ENCODE measurements around the gene CYBC1. TPM values are rescaled to one million over a fixed set of nuclear protein-coding genes. Genes with fewer than 3 reads are reported as not detected.

The CYBC1 gene
- total RNA-seq, 1 experiment from 2014 or later, result 69.7 TPM

- Histone ChIP-seq H3K36me3 (0 out of 2 replicates have a peak, but pooled peaks cover 3% of the 10 kb centered on the region), H3K27me3 (no peaks in the 10 kb centered on the region), H3K4me3 (no peak overlapping the region), H3K27ac (no peak overlapping the region), H3K4me1 (peaks cover 2% of the 10 kb centered on the region), H3K9me3 (replicated peaks) (no peaks in the 10 kb centered on the region)
- DNase-seq, result no peak
Observed at GRCh38 chr17:82445542-82445941, 5.0 kb downstream of the CYBC1 start.

GRCh38 chr17:82444941-82445521, 5.5 kb downstream of the CYBC1 start:
- 0 out of 2 replicates have a peak, but pooled peaks cover 3% of the 10 kb centered on the region for H3K36me3 ChIP-seq
- H3K4me3 ChIP-seq, result no peak overlapping the region
- H3K27me3 ChIP-seq, result no peaks in the 10 kb centered on the region
- H3K27ac ChIP-seq, result no peak overlapping the region
- DNase-seq, result no peak
- no peaks in the 10 kb centered on the region for H3K9me3 ChIP-seq (replicated peaks)
- peaks cover 5% of the 10 kb centered on the region for H3K4me1 ChIP-seq

GRCh38 chr17:82444284-82444893, 6.2 kb downstream of the CYBC1 start:
- Histone ChIP-seq H3K9me3 (replicated peaks) (no peaks in the 10 kb centered on the region), H3K4me1 (peaks cover 5% of the 10 kb centered on the region), H3K36me3 (0 out of 2 replicates have a peak, but pooled peaks cover 3% of the 10 kb centered on the region), H3K27ac (no peak overlapping the region), H3K27me3 (no peaks in the 10 kb centered on the region), H3K4me3 (no peak overlapping the region)
- no peak for DNase-seq

- DNase-seq, result no peak
- no peaks in the 10 kb centered on the region for H3K27me3 ChIP-seq
- no peaks in the 10 kb centered on the region for H3K9me3 ChIP-seq (replicated peaks)
- 0 out of 2 replicates have a peak, but pooled peaks cover 3% of the 10 kb centered on the region for H3K36me3 ChIP-seq
- H3K4me1 ChIP-seq, result peaks cover 5% of the 10 kb centered on the region
- no peak overlapping the region for H3K27ac ChIP-seq
- no peak overlapping the region for H3K4me3 ChIP-seq
Observed at GRCh38 chr17:82443465-82444283, 6.9 kb downstream of the CYBC1 start.

- no peak overlapping the region for H3K4me3 ChIP-seq
- no peaks in the 10 kb centered on the region for H3K27me3 ChIP-seq
- H3K36me3 ChIP-seq, result 0 out of 2 replicates have a peak, but pooled peaks cover 3% of the 10 kb centered on the region
- no peak for DNase-seq
- H3K27ac ChIP-seq, result no peak overlapping the region
- peaks cover 5% of the 10 kb centered on the region for H3K4me1 ChIP-seq
- H3K9me3 ChIP-seq (replicated peaks), result no peaks in the 10 kb centered on the region
Observed at GRCh38 chr17:82442643-82443464, 7.7 kb downstream of the CYBC1 start.

GRCh38 chr17:82441691-82442487, 8.7 kb downstream of the CYBC1 start:
- Histone ChIP-seq H3K4me3 (no peak overlapping the region), H3K9me3 (replicated peaks) (no peaks in the 10 kb centered on the region), H3K4me1 (peaks cover 5% of the 10 kb centered on the region), H3K27me3 (no peaks in the 10 kb centered on the region), H3K36me3 (0 out of 2 replicates have a peak, but pooled peaks cover 3% of the 10 kb centered on the region), H3K27ac (no peak overlapping the region)
- DNase-seq, result no peak

GRCh38 chr17:82440991-82441627, 9.4 kb downstream of the CYBC1 start:
- peak; percentile 94 to 95 for DNase-seq

GRCh38 chr17:82440469-82440981, 10.0 kb downstream of the CYBC1 start:
- Histone ChIP-seq H3K27ac (no peak overlapping the region), H3K36me3 (0 out of 2 replicates have a peak, but pooled peaks cover 3% of the 10 kb centered on the region), H3K4me1 (peaks cover 5% of the 10 kb centered on the region), H3K27me3 (no peaks in the 10 kb centered on the region), H3K9me3 (replicated peaks) (no peaks in the 10 kb centered on the region), H3K4me3 (peak overlapping the region; percentile 1; the same call in 1 of the 2 replicates)
- DNase-seq, result no peak

More at GRCh38 chr17:82440991-82441627, 9.4 kb downstream of the CYBC1 start:
- Histone ChIP-seq H3K4me3 (peak overlapping the region; percentile 1; the same call in 1 of the 2 replicates), H3K27ac (no peak overlapping the region), H3K4me1 (peaks cover 5% of the 10 kb centered on the region), H3K36me3 (0 out of 2 replicates have a peak, but pooled peaks cover 3% of the 10 kb centered on the region), H3K27me3 (no peaks in the 10 kb centered on the region), H3K9me3 (replicated peaks) (no peaks in the 10 kb centered on the region)

GRCh38 chr17:82439829-82440365, 10.7 kb downstream of the CYBC1 start:
- no peaks in the 10 kb centered on the region for H3K9me3 ChIP-seq (replicated peaks)
- H3K4me1 ChIP-seq, result peaks cover 5% of the 10 kb centered on the region
- H3K27ac ChIP-seq, result no peak overlapping the region
- no peaks in the 10 kb centered on the region for H3K27me3 ChIP-seq
- H3K4me3 ChIP-seq, result no peak overlapping the region
- no peak for DNase-seq
- H3K36me3 ChIP-seq, result 0 out of 2 replicates have a peak, but pooled peaks cover 3% of the 10 kb centered on the region

GRCh38 chr17:82439194-82439828, 11.2 kb downstream of the CYBC1 start:
- Histone ChIP-seq H3K9me3 (replicated peaks) (no peaks in the 10 kb centered on the region), H3K27ac (no peak overlapping the region), H3K36me3 (0 out of 2 replicates have a peak, but pooled peaks cover 3% of the 10 kb centered on the region), H3K27me3 (no peaks in the 10 kb centered on the region), H3K4me1 (peaks cover 5% of the 10 kb centered on the region), H3K4me3 (no peak overlapping the region)
- no peak for DNase-seq

GRCh38 chr17:82438401-82439193, 12.0 kb downstream of the CYBC1 start:
- no peak for DNase-seq
- Histone ChIP-seq H3K9me3 (replicated peaks) (no peaks in the 10 kb centered on the region), H3K4me3 (no peak overlapping the region), H3K27me3 (no peaks in the 10 kb centered on the region), H3K4me1 (peaks cover 5% of the 10 kb centered on the region), H3K27ac (no peak overlapping the region), H3K36me3 (0 out of 2 replicates have a peak, but pooled peaks cover 3% of the 10 kb centered on the region)

GRCh38 chr17:82437325-82437668, 13.3 kb downstream of the CYBC1 start:
- Histone ChIP-seq H3K27ac (no peak overlapping the region), H3K4me1 (peaks cover 5% of the 10 kb centered on the region), H3K9me3 (replicated peaks) (no peaks in the 10 kb centered on the region), H3K36me3 (no peaks in the 10 kb centered on the region), H3K27me3 (no peaks in the 10 kb centered on the region), H3K4me3 (no peak overlapping the region)
- no peak for DNase-seq
